GM23248 (cell line): ENCODE measurements around the gene PHYKPL.

Source experiments
- EZH2 ChIP-seq: fragments of 200-600 bp; sonication (generic); IDR thresholded peaks from 2 replicates; pipeline ENCODE4 v1.6.1; 2018; ENCODE audit warnings: antibody characterized with exemption, mild to moderate bottlenecking; ENCODE audit not compliant: insufficient read depth, poor library complexity, severe bottlenecking
- EZH2phosphoT487 ChIP-seq: fragments of 200-600 bp; sonication (generic); IDR thresholded peaks from 2 replicates; pipeline ENCODE4 v1.6.1; 2018; ENCODE audit warnings: antibody characterized with exemption, moderate library complexity, mild to moderate bottlenecking, low read depth; ENCODE audit not compliant: insufficient read depth

GRCh38 chr5:178227929-178228328 is 4.7 kb downstream of the PHYKPL start:
- TF ChIP-seq EZH2 (no peak), EZH2phosphoT487 (no peak)
